Activated T-helper 2 cell treated with anti-CD3 and anti-CD28 coated beads, Interferon-gamma antibody, Interleukin-2, Interleukin-4, amounts not matched to agents 10 μg/mL and 5 μg/mL and 100 μg/mL, durations not matched to agents 14 hours and 24 hours and 36 hours (primary cell): ENCODE data around the gene PHAX. TPM values are rescaled to one million over a fixed set of nuclear protein-coding genes. Genes with fewer than 3 reads are reported as not detected.
A peak's percentile ranks its signal among the peaks of the same experiment; 100 is the strongest.
"Not testable (repeated sequence)": the region's sequence is repeated elsewhere in the genome, so short reads cannot be mapped to it uniquely, and the experiment has no call there.

Experiments
- DNase-seq: peaks from one replicate; pipeline ENCODE4 v3.0.0; 2021; ENCODE audit warnings: low spot score
- H3K27ac Mint-ChIP-seq: one replicate; pipeline ENCODE4 v1.8.0; 2021; ENCODE audit warnings: mixed read lengths
- H3K27me3 Mint-ChIP-seq: one replicate; pipeline ENCODE4 v1.8.0; 2021; ENCODE audit warnings: low read depth, mixed read lengths
- H3K36me3 Mint-ChIP-seq: one replicate; pipeline ENCODE4 v1.8.0; 2021; ENCODE audit warnings: low read depth, mixed read lengths
- H3K4me1 Mint-ChIP-seq: one replicate; pipeline ENCODE4 v1.8.0; 2021; ENCODE audit warnings: low read depth, mixed read lengths
- H3K4me3 Mint-ChIP-seq: one replicate; pipeline ENCODE4 v1.8.0; 2021; ENCODE audit warnings: low read depth, mild to moderate bottlenecking, moderate library complexity, mixed read lengths
- H3K9me3 Mint-ChIP-seq: one replicate; pipeline ENCODE4 v1.8.0; 2021; ENCODE audit warnings: mixed read lengths
- intact Hi-C: fragments of 100-400 bp; cut with micrococcal nuclease; formaldehyde crosslinking; loops from one replicate; pipeline ENCODE4 v1.15.1; 2023
- total RNA-seq: library from RNA; stranded (reverse); gene quantifications from 2 replicates; pipeline ENCODE4 v1.2.3, GENCODE V29; 2022

Gene PHAX
- 45.3 and 47.7 TPM in 2 replicates for total RNA-seq

- peak within 1 kb of the TSS; percentile 95 for H3K27ac Mint-ChIP-seq
- peaks cover 22% of the 10 kb centered on the region for H3K4me1 Mint-ChIP-seq
- peak; percentile 64 for DNase-seq
- peaks cover 2% of the 10 kb centered on the region for H3K27me3 Mint-ChIP-seq
- peak within 1 kb of the TSS; percentile 94 for H3K4me3 Mint-ChIP-seq
- H3K9me3 Mint-ChIP-seq: no peaks in the 10 kb centered on the region
- intact Hi-C loops: loop anchor here (1.0 to 5.0 kb wide), 5 partner anchors 62 to 262 kb away; no protein-coding TSS in a partner anchor
- peaks cover 28% of the 10 kb centered on the region for H3K36me3 Mint-ChIP-seq
Observed at GRCh38 chr5:126600631-126601511, at the start of gene PHAX. PHAX (plus strand) TSS chr5:126600947; CDS start chr5:126600963, 16 bp downstream.

- DNase-seq: no peak
- intact Hi-C loops: no loop called here
- Mint-ChIP-seq H3K27ac (no peak overlapping the region), H3K27me3 (no peaks in the 10 kb centered on the region), H3K4me1 (no peaks in the 10 kb centered on the region), H3K36me3 (no peaks in the 10 kb centered on the region), H3K4me3 (no peak overlapping the region), H3K9me3 (no peaks in the 10 kb centered on the region)
Observed at GRCh38 chr5:126552614-126553013, 48.1 kb upstream of the PHAX start.

- DNase-seq, H3K27ac Mint-ChIP-seq, H3K9me3 Mint-ChIP-seq, H3K4me3 Mint-ChIP-seq, H3K27me3 Mint-ChIP-seq, intact Hi-C loops, H3K4me1 Mint-ChIP-seq, H3K36me3 Mint-ChIP-seq: not testable (repeated sequence)
Observed at GRCh38 chr5:126555101-126555500, 45.6 kb upstream of the PHAX start.

- no peaks in the 10 kb centered on the region for H3K4me1 Mint-ChIP-seq
- H3K4me3 Mint-ChIP-seq: no peak overlapping the region
- no peaks in the 10 kb centered on the region for H3K27me3 Mint-ChIP-seq
- H3K27ac Mint-ChIP-seq: no peak overlapping the region
- H3K9me3 Mint-ChIP-seq: no peaks in the 10 kb centered on the region
- intact Hi-C loops: no loop called here
- no peaks in the 10 kb centered on the region for H3K36me3 Mint-ChIP-seq
- DNase-seq: no peak
Observed at GRCh38 chr5:126561908-126562307, 38.8 kb upstream of the PHAX start.

GRCh38 chr5:126562823-126563222, 37.9 kb upstream of the PHAX start:
- DNase-seq: no peak
- Mint-ChIP-seq H3K36me3 (no peaks in the 10 kb centered on the region), H3K9me3 (no peaks in the 10 kb centered on the region), H3K4me1 (no peaks in the 10 kb centered on the region), H3K27ac (no peak overlapping the region), H3K4me3 (no peak overlapping the region), H3K27me3 (no peaks in the 10 kb centered on the region)
- intact Hi-C loops: no loop called here

- no peak for DNase-seq
- intact Hi-C loops: no loop called here
- Mint-ChIP-seq H3K4me3 (no peak overlapping the region), H3K27me3 (no peaks in the 10 kb centered on the region), H3K4me1 (no peaks in the 10 kb centered on the region), H3K9me3 (no peaks in the 10 kb centered on the region), H3K27ac (no peak overlapping the region), H3K36me3 (no peaks in the 10 kb centered on the region)
Observed at GRCh38 chr5:126568206-126568755, 32.5 kb upstream of the PHAX start.

- Mint-ChIP-seq H3K4me3 (no peak overlapping the region), H3K9me3 (no peaks in the 10 kb centered on the region), H3K27ac (no peak overlapping the region), H3K27me3 (no peaks in the 10 kb centered on the region), H3K4me1 (no peaks in the 10 kb centered on the region), H3K36me3 (no peaks in the 10 kb centered on the region)
- no peak for DNase-seq
- intact Hi-C loops: no loop called here
Observed at GRCh38 chr5:126575644-126576043, 25.1 kb upstream of the PHAX start.

- H3K9me3 Mint-ChIP-seq: no peaks in the 10 kb centered on the region
- no peaks in the 10 kb centered on the region for H3K4me1 Mint-ChIP-seq
- H3K27ac Mint-ChIP-seq: no peak overlapping the region
- H3K27me3 Mint-ChIP-seq: no peaks in the 10 kb centered on the region
- intact Hi-C loops: no loop called here
- no peak for DNase-seq
- no peak overlapping the region for H3K4me3 Mint-ChIP-seq
- H3K36me3 Mint-ChIP-seq: no peaks in the 10 kb centered on the region
Observed at GRCh38 chr5:126576974-126577373, 23.8 kb upstream of the PHAX start.

GRCh38 chr5:126577415-126577814, 23.3 kb upstream of the PHAX start:
- no peaks in the 10 kb centered on the region for H3K36me3 Mint-ChIP-seq
- no peaks in the 10 kb centered on the region for H3K27me3 Mint-ChIP-seq
- no peaks in the 10 kb centered on the region for H3K9me3 Mint-ChIP-seq
- no peaks in the 10 kb centered on the region for H3K4me1 Mint-ChIP-seq
- no peak for DNase-seq
- no peak overlapping the region for H3K4me3 Mint-ChIP-seq
- intact Hi-C loops: no loop called here
- no peak overlapping the region for H3K27ac Mint-ChIP-seq

- H3K4me1 Mint-ChIP-seq: no peaks in the 10 kb centered on the region
Observed at GRCh38 chr5:126579716-126580115, 21.0 kb upstream of the PHAX start.

GRCh38 chr5:126583761-126584160, 17.0 kb upstream of the PHAX start:
- Mint-ChIP-seq H3K27ac (no peak overlapping the region), H3K4me3 (no peak overlapping the region), H3K36me3 (no peaks in the 10 kb centered on the region), H3K9me3 (no peaks in the 10 kb centered on the region), H3K27me3 (no peaks in the 10 kb centered on the region), H3K4me1 (no peaks in the 10 kb centered on the region)
- no peak for DNase-seq
- intact Hi-C loops: no loop called here

More at GRCh38 chr5:126579716-126580115, 21.0 kb upstream of the PHAX start:
- Mint-ChIP-seq H3K4me3 (no peak overlapping the region), H3K36me3 (no peaks in the 10 kb centered on the region), H3K9me3 (no peaks in the 10 kb centered on the region), H3K27ac (no peak overlapping the region), H3K27me3 (no peaks in the 10 kb centered on the region)
- no peak for DNase-seq
- intact Hi-C loops: no loop called here

- Mint-ChIP-seq H3K27me3 (peaks cover 3% of the 10 kb centered on the region), H3K4me3 (no peak overlapping the region), H3K4me1 (no peaks in the 10 kb centered on the region), H3K27ac (no peak overlapping the region), H3K36me3 (no peaks in the 10 kb centered on the region), H3K9me3 (no peaks in the 10 kb centered on the region)
- DNase-seq: no peak
- intact Hi-C loops: no loop called here
Observed at GRCh38 chr5:126587551-126588390, 13.0 kb upstream of the PHAX start.
